Upper lobe of left lung (tissue), 4 donors: ENCODE results near the gene PLAAT5.

Source experiments
- EP300 ChIP-seq, 4 donors: sonication (generic); formaldehyde crosslinking; IDR thresholded peaks; one replicate each; pipeline ENCODE4 v1.5.1; 2017; ENCODE audit warnings: antibody characterized with exemption in 4 of 4, control low read depth in 2 of 4
- POLR2A ChIP-seq, 4 donors: fragments of 450-650 bp; IDR thresholded peaks; one replicate each; pipeline ENCODE4 v1.5.1; 2016 to 2017; ENCODE audit warnings: antibody characterized with exemption in 4 of 4, mild to moderate bottlenecking in 2 of 4
- TF ChIP-seq, protein P1 (sequence below), 6 experiments: fragments of 450-650 bp in 4 of 6; fragments of 200-600 bp in 2 of 6; sonication (generic) in 2 of 6; IDR thresholded peaks; one replicate each; pipeline ENCODE4 v1.5.1; 2016 to 2019; ENCODE audit warnings: antibody characterized with exemption in 6 of 6

DNA sequence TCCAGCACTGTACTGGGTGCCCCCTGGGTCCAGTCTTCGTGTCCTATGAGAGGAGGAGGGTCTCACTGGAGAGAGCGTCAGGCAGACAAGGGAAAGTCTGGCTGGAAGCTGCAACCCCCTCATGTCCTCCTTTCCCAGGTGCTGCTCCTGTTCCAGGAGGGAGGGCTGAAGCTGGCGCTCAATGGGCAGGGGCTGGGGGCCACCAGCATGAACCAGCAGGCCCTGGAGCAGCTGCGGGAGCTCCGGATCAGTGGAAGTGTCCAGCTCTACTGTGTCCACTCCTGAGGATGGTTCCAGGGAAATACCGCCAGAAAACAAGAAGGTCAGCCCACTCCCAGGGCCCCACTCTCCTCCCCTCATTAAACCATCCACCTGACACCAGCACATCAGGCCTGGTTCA is 25.1 kb upstream of the PLAAT5 start:
- TF ChIP-seq, protein P1, sequence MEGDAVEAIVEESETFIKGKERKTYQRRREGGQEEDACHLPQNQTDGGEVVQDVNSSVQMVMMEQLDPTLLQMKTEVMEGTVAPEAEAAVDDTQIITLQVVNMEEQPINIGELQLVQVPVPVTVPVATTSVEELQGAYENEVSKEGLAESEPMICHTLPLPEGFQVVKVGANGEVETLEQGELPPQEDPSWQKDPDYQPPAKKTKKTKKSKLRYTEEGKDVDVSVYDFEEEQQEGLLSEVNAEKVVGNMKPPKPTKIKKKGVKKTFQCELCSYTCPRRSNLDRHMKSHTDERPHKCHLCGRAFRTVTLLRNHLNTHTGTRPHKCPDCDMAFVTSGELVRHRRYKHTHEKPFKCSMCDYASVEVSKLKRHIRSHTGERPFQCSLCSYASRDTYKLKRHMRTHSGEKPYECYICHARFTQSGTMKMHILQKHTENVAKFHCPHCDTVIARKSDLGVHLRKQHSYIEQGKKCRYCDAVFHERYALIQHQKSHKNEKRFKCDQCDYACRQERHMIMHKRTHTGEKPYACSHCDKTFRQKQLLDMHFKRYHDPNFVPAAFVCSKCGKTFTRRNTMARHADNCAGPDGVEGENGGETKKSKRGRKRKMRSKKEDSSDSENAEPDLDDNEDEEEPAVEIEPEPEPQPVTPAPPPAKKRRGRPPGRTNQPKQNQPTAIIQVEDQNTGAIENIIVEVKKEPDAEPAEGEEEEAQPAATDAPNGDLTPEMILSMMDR (IDR thresholded peaks at IDR 0.05) = no peak
- TF ChIP-seq EP300 (IDR thresholded peaks at IDR 0.05) (no peak), POLR2A (IDR thresholded peaks at IDR 0.05) (no peak)
